SU-DHL-6 (cell line): ENCODE data around the gene SERPINA3.

Source experiments
- EZH2phosphoT487 ChIP-seq: fragments of 200-600 bp; sonication (generic), shearing (Covaris generic); conservative IDR thresholded peaks from 2 replicates; pipeline ENCODE4 v1.6.1; 2018; ENCODE audit warnings: mild to moderate bottlenecking, antibody characterized with exemption, low read length, moderate library complexity, mixed read lengths
- TF ChIP-seq, protein P1 (sequence below): fragments of 200-600 bp; sonication (generic); IDR thresholded peaks from one replicate; pipeline ENCODE4 v1.5.1; 2017; ENCODE audit warnings: antibody characterized with exemption, mild to moderate bottlenecking, low read length, moderate library complexity; ENCODE audit not compliant: insufficient read depth, poor library complexity, severe bottlenecking

DNA sequence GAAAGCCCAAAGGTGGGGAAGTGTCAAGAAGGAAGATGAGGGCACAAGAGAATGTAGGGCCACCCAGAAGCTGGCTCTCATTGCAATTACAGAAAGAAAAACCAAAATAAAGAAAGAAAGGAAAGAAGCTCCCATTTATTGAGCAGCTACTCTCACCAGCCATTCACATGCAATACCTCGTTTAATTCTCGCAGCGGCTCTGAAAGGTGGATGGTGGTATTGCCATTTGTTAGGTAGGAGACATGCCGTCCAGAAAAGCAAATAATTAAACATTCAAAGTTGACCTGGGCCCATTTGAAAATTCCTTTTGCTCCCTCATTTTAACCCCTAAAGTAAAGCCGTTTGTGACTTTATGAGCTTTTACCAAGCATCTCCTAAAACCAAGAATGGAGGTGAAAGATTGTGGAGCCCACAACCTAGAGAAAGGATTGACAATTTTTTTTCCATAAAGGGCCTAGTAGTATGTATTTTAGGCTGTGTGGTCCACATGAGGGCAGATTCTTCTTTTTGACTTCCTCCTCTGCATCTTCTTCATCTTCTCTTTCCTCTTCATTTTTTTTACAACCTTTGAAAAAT, 5.3 kb downstream of the SERPINA3 start:
- TF ChIP-seq, protein P1, sequence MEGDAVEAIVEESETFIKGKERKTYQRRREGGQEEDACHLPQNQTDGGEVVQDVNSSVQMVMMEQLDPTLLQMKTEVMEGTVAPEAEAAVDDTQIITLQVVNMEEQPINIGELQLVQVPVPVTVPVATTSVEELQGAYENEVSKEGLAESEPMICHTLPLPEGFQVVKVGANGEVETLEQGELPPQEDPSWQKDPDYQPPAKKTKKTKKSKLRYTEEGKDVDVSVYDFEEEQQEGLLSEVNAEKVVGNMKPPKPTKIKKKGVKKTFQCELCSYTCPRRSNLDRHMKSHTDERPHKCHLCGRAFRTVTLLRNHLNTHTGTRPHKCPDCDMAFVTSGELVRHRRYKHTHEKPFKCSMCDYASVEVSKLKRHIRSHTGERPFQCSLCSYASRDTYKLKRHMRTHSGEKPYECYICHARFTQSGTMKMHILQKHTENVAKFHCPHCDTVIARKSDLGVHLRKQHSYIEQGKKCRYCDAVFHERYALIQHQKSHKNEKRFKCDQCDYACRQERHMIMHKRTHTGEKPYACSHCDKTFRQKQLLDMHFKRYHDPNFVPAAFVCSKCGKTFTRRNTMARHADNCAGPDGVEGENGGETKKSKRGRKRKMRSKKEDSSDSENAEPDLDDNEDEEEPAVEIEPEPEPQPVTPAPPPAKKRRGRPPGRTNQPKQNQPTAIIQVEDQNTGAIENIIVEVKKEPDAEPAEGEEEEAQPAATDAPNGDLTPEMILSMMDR, result no peak
- no peak for TF ChIP-seq EZH2phosphoT487
